Stimulated activated CD4-positive, alpha-beta T cell treated with anti-CD3 and anti-CD28 coated beads, Interleukin-15, amount 100 ng/mL, for 24 hours (primary cell): ENCODE results near the gene PPRC1.

ENCODE experiments used
- DNase-seq: peaks from one replicate; pipeline ENCODE4 v3.0.0-alpha.2; 2020

Gene PPRC1

DNA sequence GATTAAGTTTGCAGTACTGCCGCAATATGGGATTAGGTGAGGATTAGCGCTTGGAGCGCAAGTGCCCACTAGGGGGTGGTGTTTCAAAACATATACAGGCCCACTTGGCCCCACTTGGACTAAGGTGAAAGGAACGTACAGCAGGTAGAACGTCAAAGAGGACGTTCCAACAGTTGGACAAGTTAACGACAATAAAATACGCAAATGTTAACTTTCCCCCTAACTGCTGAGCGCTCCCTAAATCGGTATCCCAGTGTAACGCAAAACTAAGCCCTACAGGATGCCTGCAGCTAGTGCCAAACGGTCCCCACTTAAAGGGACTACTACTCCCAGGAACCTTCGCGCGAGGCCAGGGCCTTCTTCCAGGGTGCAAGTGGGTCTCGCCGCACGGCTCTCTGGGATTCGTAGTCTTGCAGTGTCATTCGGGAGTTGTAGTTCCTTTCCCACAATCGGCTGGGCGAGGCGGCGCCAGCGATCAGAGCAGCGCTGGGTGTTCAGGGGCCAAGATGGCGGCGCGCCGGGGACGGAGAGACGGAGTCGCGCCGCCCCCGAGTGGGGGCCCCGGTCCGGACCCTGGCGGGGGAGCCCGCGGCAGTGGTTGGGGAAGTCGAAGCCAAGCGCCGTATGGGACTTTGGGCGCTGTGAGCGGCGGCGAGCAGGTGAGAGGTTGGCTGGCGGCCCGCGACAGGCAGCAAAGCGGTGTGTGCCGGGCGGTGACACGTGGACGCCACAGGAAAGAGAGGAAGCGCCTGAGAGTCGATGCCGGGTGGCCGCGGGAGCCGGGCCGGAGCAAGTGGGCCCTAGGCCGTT lies at the start of gene PPRC1:
TSS of gene PPRC1 (plus strand) at position 478 of the 810 bp plus-strand sequence. CDS start at position 507, 29 bp downstream.
- peak; percentile 98 for DNase-seq

- DNase-seq = no peak
Measured at GRCh38 chr10:102083541-102083940, 49.3 kb upstream of the PPRC1 start.

DNA sequence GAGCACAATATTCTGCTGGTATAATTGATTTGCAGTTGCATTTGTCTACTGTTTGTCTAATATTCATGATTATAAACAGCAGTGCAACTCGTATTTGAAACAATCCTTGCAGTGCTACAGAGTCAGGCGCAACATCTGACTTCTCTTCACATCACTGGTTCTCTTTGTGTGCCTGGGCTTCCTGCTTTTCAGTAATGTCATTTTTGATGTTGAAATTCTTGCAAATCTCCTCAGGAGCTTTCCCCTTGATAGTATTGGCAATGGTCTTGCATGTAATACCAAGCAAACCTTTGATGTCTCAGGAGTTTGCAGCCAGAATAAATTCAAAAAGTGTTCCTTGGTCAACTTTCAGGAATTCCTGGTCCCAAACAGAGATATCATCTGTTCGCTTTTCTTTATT lies 47.5 kb upstream of the PPRC1 start:
- DNase-seq = no peak

DNA sequence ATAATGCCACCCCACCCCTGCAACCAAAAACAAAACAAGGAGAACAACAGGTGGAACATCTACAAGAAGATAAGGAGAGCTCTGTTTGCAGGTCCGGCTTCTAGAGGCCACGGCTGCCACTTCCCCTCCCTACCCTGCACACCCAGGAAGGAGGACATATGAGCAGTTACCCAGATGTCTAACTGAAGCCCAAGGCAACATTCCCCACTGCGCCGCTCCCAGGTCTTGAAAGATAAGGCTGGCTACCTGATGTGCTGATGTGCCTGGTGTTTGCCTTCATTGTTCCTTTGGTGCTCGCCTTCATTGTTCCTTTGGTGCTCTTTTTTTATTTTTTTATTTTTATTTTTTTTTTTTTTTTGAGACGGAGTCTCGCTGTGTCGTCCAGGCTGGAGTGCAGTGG lies 46.6 kb upstream of the PPRC1 start:
- DNase-seq = no peak

DNA sequence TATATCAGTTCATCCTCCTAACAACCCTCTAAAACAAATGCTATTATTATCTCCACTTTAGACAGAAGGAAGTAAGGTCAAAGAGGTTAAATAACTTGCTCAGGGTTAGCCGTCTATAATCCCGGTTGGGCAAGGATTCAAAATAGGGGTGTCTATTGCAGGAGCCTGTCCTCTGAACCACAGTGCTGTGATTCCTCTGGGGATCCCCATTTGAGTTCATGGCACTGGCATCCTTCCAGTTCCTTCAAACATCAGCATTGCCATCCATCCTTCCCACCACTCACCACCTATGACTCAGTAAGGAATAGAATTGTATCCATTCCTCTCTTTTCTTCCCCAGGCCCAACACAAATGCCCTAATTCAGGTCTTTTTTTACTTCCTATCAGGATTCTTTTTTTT lies 42.1 kb upstream of the PPRC1 start:
- no peak for DNase-seq

DNA sequence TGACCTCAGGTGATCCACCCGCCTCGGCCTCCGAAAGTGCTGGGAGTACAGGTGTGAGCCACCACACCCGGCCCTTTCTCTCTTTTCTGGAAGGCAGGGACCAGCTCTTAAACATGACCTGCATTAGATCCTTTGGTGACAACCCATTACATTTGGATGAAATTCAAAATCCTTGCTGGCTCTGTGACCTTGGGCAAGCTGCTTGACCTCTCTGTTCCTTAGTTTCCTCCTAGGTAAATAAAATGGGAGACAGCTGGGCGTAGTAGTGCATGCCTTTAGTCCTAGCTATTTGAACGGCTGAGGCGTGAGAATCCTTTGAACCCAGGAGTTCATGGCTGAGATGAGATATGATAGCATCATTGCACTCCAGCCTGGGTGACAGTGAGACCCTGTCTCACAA lies 36.4 kb upstream of the PPRC1 start:
- DNase-seq = no peak

GRCh38 chr10:102101152-102101551 lies 31.7 kb upstream of the PPRC1 start:
- DNase-seq = no peak

- no peak for DNase-seq
Measured at GRCh38 chr10:102102421-102102820, 30.4 kb upstream of the PPRC1 start.

GRCh38 chr10:102106998-102107397 lies 25.8 kb upstream of the PPRC1 start:
- DNase-seq = no peak

GRCh38 chr10:102109166-102110116 lies 23.4 kb upstream of the PPRC1 start:
- DNase-seq = no peak

DNA sequence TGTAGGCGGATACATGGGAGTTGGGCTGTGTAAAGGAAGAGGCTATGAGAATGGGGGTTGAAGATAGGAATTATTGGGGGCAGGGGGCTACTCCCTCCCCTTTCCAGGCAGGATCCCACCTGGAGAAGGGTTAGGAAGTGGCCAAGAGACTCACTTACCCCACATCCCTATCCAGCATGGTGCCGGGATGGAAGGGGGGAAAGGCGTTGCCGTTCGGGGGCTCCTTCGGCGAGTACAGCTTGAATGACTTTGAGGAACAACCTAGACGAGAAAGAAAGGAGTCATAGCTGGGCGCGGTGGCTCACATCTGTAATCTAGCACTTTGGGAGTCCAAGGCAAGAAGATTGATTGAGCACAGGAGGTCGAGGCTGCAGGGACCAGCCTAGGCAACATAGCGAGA lies 21.6 kb upstream of the PPRC1 start:
- DNase-seq = no peak

DNA sequence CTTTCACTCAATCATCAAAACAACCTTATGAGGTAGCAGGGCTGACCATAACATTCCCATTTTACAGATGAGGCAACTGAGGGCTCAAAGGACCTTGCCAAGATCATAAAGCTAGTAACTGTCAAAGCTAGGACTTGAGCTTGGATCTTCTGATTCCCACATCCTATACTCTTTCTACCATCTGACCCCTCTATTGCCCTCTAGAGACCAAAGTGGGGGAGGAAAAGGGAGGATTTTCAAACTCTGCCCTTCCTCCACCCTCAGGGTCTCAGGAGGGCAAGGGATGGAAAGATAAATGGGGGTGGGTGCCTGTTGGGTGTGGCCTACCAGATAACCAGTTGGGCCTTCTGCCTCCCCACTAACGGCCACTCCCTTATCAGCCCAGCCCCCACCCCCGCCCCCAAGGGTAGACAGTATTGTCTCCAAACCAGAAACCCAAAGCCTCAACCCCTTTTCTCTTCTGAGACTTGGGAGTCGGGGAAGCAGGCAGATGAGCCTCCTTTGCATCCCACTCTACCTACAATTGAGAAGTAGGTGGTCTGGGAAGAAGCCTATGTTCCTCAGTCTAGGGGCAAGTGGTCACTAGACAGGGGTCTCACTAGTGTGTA lies 20.5 kb upstream of the PPRC1 start:
- no peak for DNase-seq

GRCh38 chr10:102113261-102113955 lies 19.4 kb upstream of the PPRC1 start:
- peak; percentile 22 for DNase-seq

GRCh38 chr10:102113956-102114857 lies 18.6 kb upstream of the PPRC1 start:
- DNase-seq = peak; percentile 30

DNA sequence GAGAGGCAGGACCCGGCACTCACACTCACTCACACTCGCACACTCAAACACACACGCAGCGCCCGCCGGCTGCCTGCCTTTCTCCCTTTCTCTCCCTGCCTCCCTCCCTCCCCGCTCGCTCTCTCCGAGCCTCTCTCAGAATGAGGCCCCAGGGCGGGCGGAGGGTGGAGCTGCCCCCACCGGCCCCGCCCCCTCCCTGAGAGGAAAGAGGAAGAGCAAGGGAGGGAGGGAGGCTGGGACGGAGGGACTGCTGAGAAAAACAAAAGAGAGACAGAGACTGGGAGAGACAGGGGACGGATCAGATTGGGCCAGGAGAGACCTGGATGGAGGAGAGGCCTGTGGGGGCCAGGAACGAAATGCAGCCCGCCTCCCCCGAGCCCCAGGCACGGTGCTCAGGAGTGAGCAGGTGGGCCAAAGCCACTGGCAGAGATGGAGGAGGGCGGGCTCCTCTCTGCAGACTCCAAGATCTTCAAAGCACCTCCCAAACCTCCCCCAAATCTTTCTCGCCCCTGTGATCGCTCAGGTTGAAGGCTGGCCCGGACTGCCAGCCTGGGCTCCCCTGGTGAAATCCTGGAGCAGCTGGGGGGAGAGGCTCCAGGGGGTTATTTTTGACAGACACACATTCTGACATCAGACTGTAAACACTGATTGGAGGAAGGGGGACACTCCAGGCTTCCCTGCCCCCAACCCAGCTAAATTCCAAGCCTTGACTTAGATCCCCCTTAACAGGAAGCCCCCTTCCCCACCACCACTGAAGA lies 17.8 kb upstream of the PPRC1 start:
- peak; percentile 94 for DNase-seq

- DNase-seq = no peak
Measured at GRCh38 chr10:102115775-102116174, 17.1 kb upstream of the PPRC1 start.

GRCh38 chr10:102116656-102117055 lies 16.2 kb upstream of the PPRC1 start:
- DNase-seq = no peak

DNA sequence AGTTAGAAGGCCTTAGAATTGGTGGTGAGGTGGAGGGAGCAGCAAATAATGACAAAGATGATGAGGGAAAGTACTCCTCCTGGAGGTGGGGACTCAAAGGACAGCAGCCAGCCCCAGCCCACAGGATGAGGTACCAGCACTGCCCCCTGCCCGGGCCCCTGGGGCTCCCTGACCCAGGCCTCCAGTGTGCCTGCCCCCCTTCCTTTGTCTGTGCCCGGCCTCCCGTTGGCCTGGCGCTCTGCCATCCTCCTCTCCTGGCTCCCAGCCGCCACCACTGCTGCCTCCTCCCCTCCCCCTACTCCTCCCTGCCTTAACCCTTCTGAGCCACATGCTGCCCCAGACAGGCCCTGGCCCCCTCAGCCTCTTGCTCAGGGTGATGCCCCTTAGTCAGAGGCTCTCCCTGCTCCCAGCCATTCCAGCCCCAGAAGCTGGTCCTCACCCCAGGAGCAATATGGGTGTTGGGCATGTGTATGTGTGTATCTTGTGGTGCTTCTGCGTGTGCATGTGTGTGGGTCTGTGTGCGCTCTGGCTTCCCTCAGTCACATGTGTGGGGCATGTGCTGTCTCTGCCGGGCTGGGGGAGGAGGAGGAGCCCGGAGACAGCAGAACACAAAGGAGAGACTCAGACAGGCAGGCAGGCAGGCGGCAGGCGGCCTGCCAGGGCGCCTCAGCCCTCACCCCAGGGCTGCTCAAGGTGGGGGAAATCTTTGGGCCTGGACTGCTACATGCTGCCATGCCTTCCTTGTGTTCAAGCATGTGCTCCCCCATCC lies 15.3 kb upstream of the PPRC1 start:
- peak; percentile 71 for DNase-seq

DNA sequence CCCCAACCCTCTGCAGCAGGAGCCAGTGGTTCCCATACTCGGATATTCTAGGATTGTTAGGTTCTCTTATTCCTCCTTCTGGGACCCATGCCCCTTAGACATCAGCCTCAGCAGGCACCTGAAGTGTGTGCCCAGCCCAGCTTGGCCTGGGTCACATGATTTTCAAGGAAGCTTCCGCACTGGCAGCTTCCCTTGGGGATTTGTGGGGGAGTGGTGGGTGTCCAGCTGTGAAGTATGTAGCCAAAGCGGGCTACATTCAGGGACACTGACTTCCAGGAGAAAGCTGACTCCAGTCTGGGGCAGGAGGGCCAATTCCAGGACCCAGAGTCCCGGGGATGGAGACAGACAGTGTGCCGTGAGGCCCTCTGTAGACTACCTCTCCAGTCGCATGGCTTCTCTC lies 14.0 kb upstream of the PPRC1 start:
- DNase-seq = peak; percentile 30
